Thoracic aorta (tissue), 2 donors: Measurements from ENCODE around the gene FAM184A. TPM values are rescaled to one million over a fixed set of nuclear protein-coding genes. Genes with fewer than 3 reads are reported as not detected.

Source experiments
- ATAC-seq: fragments of 150-250 bp; one replicate; pipeline ENCODE4 v1.8.0; 2017; ENCODE audit warnings: low read depth; ENCODE audit not compliant: insufficient number of reproducible peaks, low FRiP score
- DNase-seq: peaks from one replicate; pipeline ENCODE4 v3.0.0-alpha.2; 2020; ENCODE audit warnings: low spot score
- H3K27ac ChIP-seq, 2 donors: fragments of 200-600 bp; sonication (generic); 1 replicate in 1 of 2; 2 replicates in 1 of 2; pipeline ENCODE4 v1.5.1; 2016; ENCODE audit warnings: mild to moderate bottlenecking in 2 of 2, moderate library complexity in 2 of 2
- H3K27me3 ChIP-seq: fragments of 200-600 bp; sonication (generic); replicated peaks from 2 replicates; pipeline ENCODE4 v1.6.0; 2016; ENCODE audit warnings: mild to moderate bottlenecking; ENCODE audit not compliant: insufficient read depth
- H3K36me3 ChIP-seq: fragments of 200-600 bp; sonication (generic); one replicate; pipeline ENCODE4 v1.5.1; 2016
- H3K4me1 ChIP-seq, 2 donors: fragments of 200-600 bp; sonication (generic); 1 replicate in 1 of 2; 2 replicates in 1 of 2; pipeline versions ENCODE4 v1.5.1 to v1.6.0; 2016; ENCODE audit warnings: low read depth in 2 of 2, mild to moderate bottlenecking in 1 of 2; ENCODE audit not compliant: control insufficient read depth in 1 of 2
- H3K4me3 ChIP-seq: fragments of 200-600 bp; sonication (generic); 2 replicates; pipeline ENCODE4 v1.5.1; 2016; ENCODE audit warnings: mild to moderate bottlenecking
- H3K9me3 ChIP-seq: fragments of 200-600 bp; sonication (generic); 2 replicates; pipeline ENCODE4 v1.5.1; 2016
- total RNA-seq, 2 donors: library from RNA; depleted of rRNA; stranded (reverse); fragments of >200 nt; gene quantifications; one replicate each; pipeline versions ENCODE4 v1.1.0 to v1.2.3, GENCODE V29; 2016
- TF ChIP-seq, protein P1 (sequence below): fragments of 200-600 bp; sonication (generic); IDR thresholded peaks from one replicate; pipeline ENCODE4 v1.5.1; 2019; ENCODE audit warnings: antibody characterized with exemption

Gene FAM184A
- total RNA-seq, 2 donors from 2014 or later = 0.54 to 7.5 TPM

- Histone ChIP-seq H3K36me3 (no peaks in the 10 kb centered on the region), H3K4me3 (no peak overlapping the region), H3K27ac (no peak overlapping the region), H3K9me3 (no peaks in the 10 kb centered on the region), H3K27me3 (no peaks in the 10 kb centered on the region), H3K4me1 (no peaks in the 10 kb centered on the region)
- TF ChIP-seq, protein P1, sequence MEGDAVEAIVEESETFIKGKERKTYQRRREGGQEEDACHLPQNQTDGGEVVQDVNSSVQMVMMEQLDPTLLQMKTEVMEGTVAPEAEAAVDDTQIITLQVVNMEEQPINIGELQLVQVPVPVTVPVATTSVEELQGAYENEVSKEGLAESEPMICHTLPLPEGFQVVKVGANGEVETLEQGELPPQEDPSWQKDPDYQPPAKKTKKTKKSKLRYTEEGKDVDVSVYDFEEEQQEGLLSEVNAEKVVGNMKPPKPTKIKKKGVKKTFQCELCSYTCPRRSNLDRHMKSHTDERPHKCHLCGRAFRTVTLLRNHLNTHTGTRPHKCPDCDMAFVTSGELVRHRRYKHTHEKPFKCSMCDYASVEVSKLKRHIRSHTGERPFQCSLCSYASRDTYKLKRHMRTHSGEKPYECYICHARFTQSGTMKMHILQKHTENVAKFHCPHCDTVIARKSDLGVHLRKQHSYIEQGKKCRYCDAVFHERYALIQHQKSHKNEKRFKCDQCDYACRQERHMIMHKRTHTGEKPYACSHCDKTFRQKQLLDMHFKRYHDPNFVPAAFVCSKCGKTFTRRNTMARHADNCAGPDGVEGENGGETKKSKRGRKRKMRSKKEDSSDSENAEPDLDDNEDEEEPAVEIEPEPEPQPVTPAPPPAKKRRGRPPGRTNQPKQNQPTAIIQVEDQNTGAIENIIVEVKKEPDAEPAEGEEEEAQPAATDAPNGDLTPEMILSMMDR = no peak
- ATAC-seq (no peak), DNase-seq (no peak)
Measured at GRCh38 chr6:119027465-119027864, 51.0 kb downstream of the FAM184A start.

DNA sequence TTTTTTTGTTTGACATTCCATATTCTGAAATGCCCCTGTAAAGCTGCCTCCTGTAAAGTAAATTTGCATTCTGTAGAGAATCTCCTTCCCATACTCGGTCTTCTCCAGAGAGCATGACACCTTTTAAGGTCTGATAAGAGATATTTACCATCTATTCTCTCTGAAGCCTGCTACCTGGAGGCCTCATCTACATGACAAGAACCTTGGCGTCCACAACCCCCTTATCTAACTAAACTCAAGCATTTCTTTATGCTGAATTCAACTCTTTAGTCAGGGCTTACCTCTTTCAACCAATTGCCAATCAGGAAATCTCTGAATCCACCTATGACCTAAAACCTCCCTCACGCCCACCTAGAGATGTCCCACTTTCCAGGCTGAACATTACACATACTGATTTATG is 51.6 kb downstream of the FAM184A start:
- TF ChIP-seq, protein P1 = no peak
- no peaks in the 10 kb centered on the region for H3K4me1 ChIP-seq
- no peak overlapping the region for H3K27ac ChIP-seq
- no peaks in the 10 kb centered on the region for H3K27me3 ChIP-seq
- DNase-seq (no peak), ATAC-seq (no peak)
- H3K9me3 ChIP-seq = no peaks in the 10 kb centered on the region
- no peaks in the 10 kb centered on the region for H3K36me3 ChIP-seq
- no peak overlapping the region for H3K4me3 ChIP-seq

DNA sequence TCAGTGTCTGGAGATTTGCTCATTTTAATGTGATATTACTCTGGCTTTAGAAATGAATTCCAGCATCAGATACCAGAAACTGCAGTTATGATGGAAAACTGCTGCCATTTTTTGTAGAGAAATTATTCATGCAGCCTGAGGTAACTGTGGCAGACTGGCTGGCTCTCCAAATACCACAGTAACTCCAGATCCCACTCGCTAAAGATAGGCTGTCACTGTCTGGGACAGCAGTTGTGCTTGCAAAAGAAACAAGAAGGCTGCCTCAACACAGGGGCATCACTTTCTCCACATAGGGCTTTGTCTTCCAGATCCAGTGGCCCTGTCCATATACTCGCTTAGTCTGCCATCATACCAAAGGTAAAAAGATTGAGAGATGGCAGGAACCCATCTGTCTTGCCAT is 52.7 kb downstream of the FAM184A start:
- H3K36me3 ChIP-seq = no peaks in the 10 kb centered on the region
- DNase-seq = no peak
- H3K27me3 ChIP-seq = no peaks in the 10 kb centered on the region
- TF ChIP-seq, protein P1 = no peak
- no peak for ATAC-seq
- H3K9me3 ChIP-seq = no peaks in the 10 kb centered on the region
- no peaks in the 10 kb centered on the region for H3K4me1 ChIP-seq
- H3K27ac ChIP-seq = no peak overlapping the region
- H3K4me3 ChIP-seq = no peak overlapping the region

DNA sequence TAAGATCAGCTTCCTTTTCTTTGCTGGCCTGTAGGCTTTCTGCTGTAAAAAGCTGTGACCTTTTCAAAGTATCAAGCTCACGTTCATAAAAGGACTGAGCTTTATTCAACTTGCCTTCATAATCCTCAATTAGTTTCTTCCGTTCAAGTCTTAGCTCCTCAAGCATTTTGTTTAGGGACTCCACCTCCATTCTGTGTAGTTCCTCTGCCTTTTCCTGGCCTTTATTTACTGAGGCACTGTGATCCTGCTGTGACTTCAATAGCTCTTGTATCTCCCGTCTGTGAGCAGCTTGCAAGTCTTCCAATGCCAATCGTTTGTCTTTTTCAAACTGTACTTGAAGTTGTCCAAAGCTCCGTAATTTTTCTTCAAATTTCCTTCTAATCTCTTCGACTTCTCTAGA is 54.4 kb downstream of the FAM184A start:
- DNase-seq = no peak
- ATAC-seq = no peak
- TF ChIP-seq, protein P1 = no peak

GRCh38 chr6:119022796-119023195 is 55.7 kb downstream of the FAM184A start:
- Histone ChIP-seq H3K4me3 (no peak overlapping the region), H3K27me3 (no peaks in the 10 kb centered on the region), H3K9me3 (no peaks in the 10 kb centered on the region), H3K27ac (no peak overlapping the region), H3K36me3 (peaks cover 1% of the 10 kb centered on the region), H3K4me1 (no peaks in the 10 kb centered on the region)
- TF ChIP-seq, protein P1 = no peak
- DNase-seq (no peak), ATAC-seq (no peak)

More for the DNA sequence above, 54.4 kb downstream of the FAM184A start:
- no peaks in the 10 kb centered on the region for H3K9me3 ChIP-seq
- H3K27me3 ChIP-seq = no peaks in the 10 kb centered on the region
- H3K4me3 ChIP-seq = no peak overlapping the region
- H3K4me1 ChIP-seq = no peaks in the 10 kb centered on the region
- no peak overlapping the region for H3K27ac ChIP-seq
- H3K36me3 ChIP-seq = no peaks in the 10 kb centered on the region
